ENCODE measurements around the gene VCL.

- TF ChIP-seq CTCF (conservative IDR thresholded peaks at IDR 0.05; ENCODE audit: low read depth, low read length) (no peak), EZH2 (IDR thresholded peaks at IDR 0.05; ENCODE audit: borderline replicate concordance, low read depth, low read length, poor library complexity, severe bottlenecking) (no peak)
Observed at GRCh38 chr10:73992899-73993788, 4.8 kb upstream of the VCL start.

All from A673 (cell line).